Coronary artery (tissue), 2 donors: ENCODE measurements around the gene PBOV1.

Source experiments
- DNase-seq: peaks from one replicate; pipeline ENCODE4 v3.0.0-alpha.2; 2017; ENCODE audit warnings: low spot score
- H3K27ac ChIP-seq, 2 donors: fragments of 200-600 bp; sonication (generic); one replicate each; pipeline ENCODE4 v1.5.1; 2016 to 2019
- H3K4me3 ChIP-seq: fragments of 200-600 bp; sonication (generic); 2 replicates; pipeline ENCODE4 v1.5.1; 2016; ENCODE audit warnings: mild to moderate bottlenecking, moderate library complexity
- TF ChIP-seq, protein P1 (sequence below): fragments of 200-600 bp; sonication (generic); IDR thresholded peaks from one replicate; pipeline ENCODE4 v1.5.1; 2019; ENCODE audit warnings: antibody characterized with exemption

Gene PBOV1

DNA sequence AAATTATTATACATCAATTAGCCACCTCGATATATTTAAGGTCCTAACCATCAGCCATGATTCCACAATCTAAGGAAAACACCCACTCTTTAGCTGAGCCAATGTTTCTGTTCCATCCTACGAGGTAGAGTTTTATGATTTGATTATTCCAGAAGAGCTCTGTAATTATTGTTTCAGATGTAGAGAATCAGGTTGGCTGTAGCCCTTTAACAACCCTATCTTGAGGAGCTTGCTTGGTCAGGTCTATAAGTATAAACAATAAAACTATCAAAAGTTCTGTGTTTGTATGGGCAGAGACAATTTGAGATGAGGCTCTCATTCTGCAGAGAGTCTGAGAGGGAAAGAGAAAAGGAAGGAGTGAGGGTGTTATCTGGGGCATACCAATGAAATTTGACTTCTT is at the start of gene PBOV1:
PBOV1 (minus strand) TSS at position 43 of the 400 bp plus-strand sequence. CDS start 96 bp downstream, outside the sequence.
- Histone ChIP-seq H3K4me3 (no peak within 1 kb of the TSS), H3K27ac (no peak within 1 kb of the TSS)
- TF ChIP-seq, protein P1, sequence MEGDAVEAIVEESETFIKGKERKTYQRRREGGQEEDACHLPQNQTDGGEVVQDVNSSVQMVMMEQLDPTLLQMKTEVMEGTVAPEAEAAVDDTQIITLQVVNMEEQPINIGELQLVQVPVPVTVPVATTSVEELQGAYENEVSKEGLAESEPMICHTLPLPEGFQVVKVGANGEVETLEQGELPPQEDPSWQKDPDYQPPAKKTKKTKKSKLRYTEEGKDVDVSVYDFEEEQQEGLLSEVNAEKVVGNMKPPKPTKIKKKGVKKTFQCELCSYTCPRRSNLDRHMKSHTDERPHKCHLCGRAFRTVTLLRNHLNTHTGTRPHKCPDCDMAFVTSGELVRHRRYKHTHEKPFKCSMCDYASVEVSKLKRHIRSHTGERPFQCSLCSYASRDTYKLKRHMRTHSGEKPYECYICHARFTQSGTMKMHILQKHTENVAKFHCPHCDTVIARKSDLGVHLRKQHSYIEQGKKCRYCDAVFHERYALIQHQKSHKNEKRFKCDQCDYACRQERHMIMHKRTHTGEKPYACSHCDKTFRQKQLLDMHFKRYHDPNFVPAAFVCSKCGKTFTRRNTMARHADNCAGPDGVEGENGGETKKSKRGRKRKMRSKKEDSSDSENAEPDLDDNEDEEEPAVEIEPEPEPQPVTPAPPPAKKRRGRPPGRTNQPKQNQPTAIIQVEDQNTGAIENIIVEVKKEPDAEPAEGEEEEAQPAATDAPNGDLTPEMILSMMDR: no peak
- DNase-seq: no peak

DNA sequence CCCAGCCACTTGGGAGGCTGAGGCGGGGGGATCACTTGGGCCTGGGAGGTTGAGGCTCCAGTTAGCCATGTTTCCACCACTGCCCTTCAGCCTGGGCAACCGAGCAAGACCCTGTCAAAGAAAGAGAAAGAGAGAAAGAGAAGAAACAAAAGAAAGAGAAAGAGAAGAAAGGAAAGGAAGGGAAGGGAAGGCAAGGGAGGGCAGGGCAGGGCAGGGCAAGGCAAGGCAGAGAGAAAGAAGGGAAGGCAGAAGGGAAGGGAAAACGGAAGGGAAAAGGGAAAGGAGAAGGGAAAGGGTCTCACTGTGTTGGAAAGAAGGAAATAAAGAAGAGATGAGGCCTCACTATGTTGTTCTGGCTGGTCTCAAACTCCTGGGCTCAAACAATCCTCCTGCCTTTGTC is 47.8 kb upstream of the PBOV1 start:
- TF ChIP-seq, protein P1: no peak
- no peak overlapping the region for H3K4me3 ChIP-seq
- DNase-seq: no peak
- H3K27ac ChIP-seq: no peak overlapping the region

DNA sequence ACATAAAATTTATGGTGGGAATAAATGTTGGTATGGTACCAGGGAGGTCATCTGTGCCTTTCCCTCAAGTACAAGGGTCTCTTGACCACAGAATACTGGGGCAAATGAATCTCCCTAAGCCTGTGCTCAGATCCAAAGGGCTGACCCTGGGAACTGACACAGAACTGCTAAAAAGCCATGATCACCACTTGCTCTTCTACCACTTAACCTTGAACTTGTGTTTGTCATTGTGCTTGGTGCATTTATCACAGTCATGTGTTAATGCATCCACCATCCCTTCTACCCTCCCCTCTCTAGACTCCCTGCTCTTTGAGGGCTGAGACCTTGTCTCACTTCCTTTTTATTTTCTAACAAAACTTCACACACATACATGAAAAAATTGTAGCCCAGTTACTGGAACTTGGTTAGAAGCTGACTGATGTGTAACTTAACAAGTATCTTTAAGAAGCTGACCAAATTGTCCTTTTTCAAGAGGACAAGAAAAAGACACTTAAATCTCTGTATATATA is 46.1 kb upstream of the PBOV1 start:
- no peak overlapping the region for H3K27ac ChIP-seq
- no peak overlapping the region for H3K4me3 ChIP-seq
- TF ChIP-seq, protein P1: no peak
- DNase-seq: no peak

DNA sequence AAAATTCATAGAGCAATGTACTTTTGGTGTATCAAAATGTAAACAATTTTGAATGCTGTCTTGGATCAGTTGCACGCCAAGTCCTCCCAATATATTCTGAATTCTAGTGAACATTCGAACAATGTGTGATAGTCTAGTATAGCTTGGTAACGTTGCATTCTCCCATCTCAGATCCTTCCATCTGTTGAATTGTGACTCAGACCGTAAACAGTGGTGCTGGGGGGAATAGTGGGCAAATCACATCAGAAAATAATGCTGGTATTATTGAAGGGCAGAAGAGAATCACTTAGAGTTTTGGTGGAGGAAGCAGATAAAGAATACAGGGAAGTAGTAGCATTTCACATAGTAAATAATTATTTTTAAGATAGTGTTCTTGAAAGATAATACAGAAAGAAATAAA is 45.7 kb upstream of the PBOV1 start:
- Histone ChIP-seq H3K4me3 (no peak overlapping the region), H3K27ac (no peak overlapping the region)
- no peak for DNase-seq
- TF ChIP-seq, protein P1: no peak

DNA sequence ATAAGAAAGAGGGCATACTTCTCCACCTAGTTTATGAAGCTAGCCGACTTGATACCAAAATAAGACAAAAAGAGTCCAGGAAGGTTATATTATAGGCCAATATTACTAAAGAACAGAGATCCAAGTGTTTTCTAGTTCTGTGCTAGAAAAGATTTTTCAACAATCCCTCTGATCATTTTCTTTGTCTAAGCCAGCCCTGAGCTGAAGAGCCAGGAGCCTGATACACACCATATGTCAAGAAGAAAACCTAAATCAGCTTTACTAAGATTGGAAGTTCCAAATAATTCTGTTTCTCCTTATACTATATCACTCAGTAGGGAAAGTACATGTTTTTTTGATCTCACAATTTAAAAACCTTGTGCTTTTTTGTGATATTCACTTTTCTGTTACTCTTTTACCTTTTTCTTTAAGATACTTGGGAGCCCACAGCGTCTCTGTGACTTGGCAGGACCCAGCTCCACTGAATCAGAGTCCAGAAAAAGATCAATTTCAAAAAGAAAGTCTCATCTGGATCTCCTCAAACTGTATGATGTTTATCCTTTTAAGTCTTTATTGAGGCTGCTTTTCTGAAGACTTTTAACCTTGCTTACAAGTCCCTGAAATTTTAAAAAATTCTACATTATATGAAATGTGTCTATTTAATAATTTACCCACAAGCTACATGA is 43.0 kb upstream of the PBOV1 start:
- H3K27ac ChIP-seq: no peak overlapping the region
- H3K4me3 ChIP-seq: no peak overlapping the region
- TF ChIP-seq, protein P1: no peak
- no peak for DNase-seq

DNA sequence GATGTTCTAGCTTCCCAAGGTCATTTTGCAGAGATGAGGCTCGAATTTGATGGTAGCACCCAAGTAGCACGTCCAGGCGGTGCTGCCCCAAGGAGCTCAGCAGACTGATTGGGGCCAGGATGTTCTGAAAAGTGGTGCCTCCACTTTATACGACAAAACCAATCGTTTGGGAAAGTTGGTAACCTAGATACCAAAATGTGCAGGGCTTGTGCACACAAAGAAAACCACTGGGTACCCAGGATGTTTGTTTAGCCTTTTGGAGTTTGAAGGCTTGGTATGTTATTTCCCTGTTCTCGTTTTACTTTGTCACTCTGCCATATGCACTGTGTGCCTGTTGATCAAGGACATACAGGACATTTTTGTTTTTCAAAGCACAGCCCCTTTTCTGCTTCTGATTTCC is 40.7 kb upstream of the PBOV1 start:
- Histone ChIP-seq H3K27ac (no peak overlapping the region), H3K4me3 (no peak overlapping the region)
- TF ChIP-seq, protein P1: no peak
- no peak for DNase-seq

DNA sequence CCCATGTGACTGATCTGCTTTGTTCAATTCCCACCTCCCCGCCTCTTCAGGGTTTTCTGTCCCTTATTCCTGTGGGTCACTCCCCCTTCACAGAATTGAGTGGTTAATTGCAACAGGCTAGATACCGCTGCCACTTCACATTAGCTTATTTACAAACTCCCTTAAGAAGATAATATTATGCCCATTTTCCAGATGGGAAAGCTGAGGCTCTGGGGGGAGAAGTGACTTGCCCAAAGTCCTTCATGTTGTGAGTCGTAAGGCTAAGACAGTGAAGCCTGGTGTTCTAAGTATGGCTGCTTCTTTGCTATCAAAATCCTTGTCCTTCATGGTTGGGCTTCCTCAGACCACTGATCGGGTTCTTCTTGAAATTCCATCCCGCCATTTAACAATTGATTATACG is 39.9 kb upstream of the PBOV1 start:
- no peak for DNase-seq
- TF ChIP-seq, protein P1: no peak
- H3K4me3 ChIP-seq: no peak overlapping the region

More for the DNA sequence above, 39.9 kb upstream of the PBOV1 start:
- H3K27ac ChIP-seq: no peak overlapping the region
